AG08396 (cell line): ENCODE results near the gene PPP1R14B.

ENCODE experiments used
- DNase-seq: peaks from one replicate; pipeline ENCODE4 v3.0.0; 2012; ENCODE audit warnings: low spot score, mixed read lengths

PPP1R14B gene

GRCh38 chr11:64245797-64246620, 734 bp downstream of the PPP1R14B start:
- DNase-seq: peak; percentile 88

DNA sequence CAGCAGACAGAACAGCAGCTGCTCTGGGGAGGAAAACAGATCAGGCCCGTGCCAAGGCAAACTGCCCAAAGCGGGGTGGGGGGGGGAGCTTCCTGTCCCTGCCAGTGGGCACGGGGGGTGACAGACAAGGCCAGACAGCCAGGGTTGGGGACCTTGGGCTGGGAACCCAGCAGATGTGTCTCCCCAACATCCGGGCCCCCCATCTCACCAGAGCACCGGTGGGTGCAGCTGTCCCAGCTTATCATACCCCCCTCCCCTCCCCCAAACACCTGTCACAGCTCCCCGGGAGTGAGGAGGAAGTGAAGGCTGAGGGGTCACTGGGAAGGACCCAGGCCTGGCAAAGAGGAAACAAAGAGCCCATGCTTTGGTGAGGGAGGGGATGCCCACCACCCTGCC, 1.3 kb downstream of the PPP1R14B start:
- DNase-seq: no peak

- DNase-seq: no peak
Measured at GRCh38 chr11:64244966-64245365, 1.8 kb downstream of the PPP1R14B start.

DNA sequence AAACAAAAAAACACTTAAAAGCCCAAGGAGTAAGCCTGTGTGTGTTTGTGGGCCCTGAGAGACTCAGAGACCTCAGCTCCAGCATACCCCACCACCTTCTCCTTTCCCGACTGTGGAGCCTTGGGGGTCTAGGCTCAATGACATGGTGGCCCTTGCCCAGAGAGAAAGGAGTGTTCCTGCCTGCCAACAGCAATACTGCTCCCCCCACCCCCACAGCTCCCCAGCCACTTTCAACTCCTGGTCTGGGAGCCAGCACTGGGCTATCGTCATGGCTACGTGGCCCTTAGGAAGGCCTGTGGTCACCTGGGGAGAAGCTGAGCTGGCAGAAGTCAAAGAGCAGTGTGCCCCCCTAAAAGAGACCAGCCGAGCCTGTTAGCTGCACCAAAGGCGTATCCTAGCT, 2.6 kb downstream of the PPP1R14B start:
- DNase-seq: no peak

- no peak for DNase-seq
Measured at GRCh38 chr11:64243236-64243854, 3.4 kb downstream of the PPP1R14B start.

DNA sequence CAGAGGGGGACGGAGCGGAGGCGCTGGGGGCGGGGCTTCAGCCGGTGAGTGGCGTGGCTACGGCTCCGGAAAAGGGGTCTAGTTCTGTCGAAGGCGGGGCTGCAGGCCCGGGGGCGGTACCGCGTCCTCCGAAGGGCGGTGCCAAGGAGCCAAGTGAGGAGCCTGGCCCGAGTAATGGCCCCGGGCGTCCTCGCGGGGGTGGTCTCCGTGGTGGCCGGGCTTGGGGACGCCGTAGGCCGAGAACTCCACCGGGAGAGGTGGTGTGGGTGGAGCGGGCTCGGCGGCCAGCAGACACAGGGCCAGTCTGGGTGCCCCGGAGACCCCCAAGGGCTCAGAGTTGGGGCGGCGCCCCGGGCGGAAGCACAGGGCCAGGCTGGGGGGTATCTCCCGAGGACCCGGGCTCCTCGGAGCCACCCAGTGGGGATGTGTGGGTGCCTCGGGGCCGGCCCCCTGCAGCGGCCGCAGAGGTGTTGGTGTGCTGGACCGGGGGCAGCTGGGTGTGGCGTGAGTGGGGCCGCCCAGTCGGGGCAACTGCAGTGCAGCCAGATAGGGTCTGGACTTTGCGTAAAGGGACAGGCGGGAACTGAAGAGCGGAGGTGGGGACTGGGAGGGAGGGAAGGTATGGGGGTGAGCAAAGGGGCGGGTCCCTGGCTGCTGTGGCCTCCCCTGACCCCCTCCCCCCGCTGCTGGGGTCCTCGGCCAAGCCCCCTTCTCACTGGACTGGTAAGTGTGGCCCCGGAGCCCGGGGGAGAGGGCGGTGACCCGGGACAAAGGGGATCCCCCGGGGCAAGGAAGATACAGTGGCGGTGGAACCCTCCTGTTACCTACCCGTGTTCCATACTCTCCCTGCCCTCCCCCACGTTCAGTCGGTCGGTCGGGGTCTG, 5.0 kb downstream of the PPP1R14B start:
- DNase-seq: peak; percentile 41

DNA sequence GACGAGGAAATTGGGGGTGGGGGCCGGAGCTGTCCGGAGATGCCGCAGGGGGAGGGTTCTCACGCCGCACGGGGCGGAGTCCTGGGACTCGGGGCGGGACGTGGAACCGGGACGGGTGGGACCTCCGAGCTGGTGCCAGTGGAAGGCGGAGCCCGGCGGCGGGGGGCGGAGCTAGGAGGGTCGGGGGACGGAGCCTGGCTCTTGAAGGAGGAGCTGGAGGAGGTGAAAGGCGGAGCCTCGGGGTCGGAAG, 5.6 kb downstream of the PPP1R14B start:
- DNase-seq: peak; percentile 99

- peak; percentile 99 for DNase-seq
Measured at GRCh38 chr11:64240435-64241240, 6.1 kb downstream of the PPP1R14B start, which contains the start of gene FKBP2. Gene FKBP2 (plus strand): TSS chr11:64241095. CDS start chr11:64242388, 1,293 bp downstream.

- no peak for DNase-seq
Measured at GRCh38 chr11:64239662-64240434, 6.9 kb downstream of the PPP1R14B start.

GRCh38 chr11:64238999-64239398, 7.7 kb downstream of the PPP1R14B start:
- no peak for DNase-seq

DNA sequence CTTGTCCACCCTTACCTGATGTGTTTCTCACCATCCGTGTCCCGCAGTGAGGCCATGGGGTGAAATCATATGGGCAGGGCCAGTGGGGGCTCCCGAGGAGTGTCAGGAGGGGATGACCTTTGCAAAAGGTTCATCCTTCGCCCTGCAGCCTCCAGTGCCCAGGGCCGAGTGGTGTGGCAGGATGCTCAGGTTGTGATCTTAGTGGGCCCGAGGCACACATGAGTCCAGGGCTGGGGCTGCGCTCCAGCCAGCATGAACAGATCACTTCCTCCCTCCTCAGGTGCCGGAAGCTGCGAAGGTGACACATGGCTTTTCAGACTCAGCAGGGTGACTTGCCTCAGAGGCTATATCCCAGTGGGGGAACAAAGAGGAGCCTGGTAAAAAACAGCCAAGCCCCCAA, 8.7 kb downstream of the PPP1R14B start:
- no peak for DNase-seq

DNA sequence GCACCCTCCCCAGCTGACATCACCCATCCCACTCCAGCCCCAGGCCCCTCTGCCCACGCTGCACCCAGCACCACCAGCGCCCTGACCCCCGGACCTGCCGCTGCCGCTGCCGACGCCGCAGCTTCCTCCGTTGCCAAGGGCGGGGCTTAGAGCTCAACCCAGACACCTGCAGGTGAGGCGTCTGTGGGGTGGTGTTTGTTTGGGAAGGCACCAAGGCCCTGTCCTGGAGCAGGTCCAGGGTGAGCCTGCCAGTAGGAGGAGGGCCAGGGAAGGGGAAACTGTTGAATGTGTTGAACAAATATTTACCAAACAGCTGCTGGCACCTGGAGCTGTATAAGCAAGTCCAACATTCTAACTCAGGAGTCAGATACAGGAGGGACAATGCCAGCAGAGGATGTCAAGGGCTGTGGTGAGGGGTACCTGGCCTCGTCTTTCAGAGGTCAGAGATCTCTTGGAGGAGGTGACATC, 9.2 kb downstream of the PPP1R14B start:
- no peak for DNase-seq

- DNase-seq: no peak
Measured at GRCh38 chr11:64235437-64236161, 11.1 kb downstream of the PPP1R14B start.

DNA sequence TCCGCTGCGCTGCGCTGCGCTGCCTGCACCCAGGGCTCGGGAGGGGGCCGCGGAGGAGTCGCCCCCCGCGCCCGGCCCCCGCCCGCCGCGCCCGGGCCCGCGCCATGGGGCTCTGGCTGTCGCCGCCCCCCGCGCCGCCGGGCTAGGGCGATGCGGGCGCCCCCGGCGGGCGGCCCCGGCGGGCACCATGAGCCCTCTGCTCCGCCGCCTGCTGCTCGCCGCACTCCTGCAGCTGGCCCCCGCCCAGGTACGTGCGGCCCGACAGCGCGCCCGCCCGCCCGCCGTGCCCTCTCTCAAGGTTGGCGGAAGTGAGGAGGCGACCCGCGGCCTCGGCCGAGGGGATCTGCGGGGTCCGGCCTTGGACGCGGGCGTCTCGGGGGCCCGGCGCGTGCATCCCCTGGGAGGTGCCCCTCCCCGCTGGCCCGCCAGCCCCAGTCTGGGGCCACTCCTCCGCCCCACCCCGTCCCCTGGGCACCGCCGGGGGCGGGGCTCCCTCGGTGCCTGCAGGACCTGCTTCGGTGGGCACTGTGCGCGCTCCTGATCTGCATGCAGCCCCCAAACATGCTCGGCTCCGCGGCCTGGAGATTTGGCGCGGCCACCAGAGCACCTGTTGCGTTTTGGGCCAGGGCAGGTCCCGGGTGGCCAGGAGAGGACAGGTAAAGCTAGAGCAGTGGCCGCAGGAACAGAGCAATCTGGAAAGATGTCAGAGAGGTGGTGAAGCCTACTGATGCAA, 11.9 kb downstream of the PPP1R14B start:
- peak; percentile 53 for DNase-seq

DNA sequence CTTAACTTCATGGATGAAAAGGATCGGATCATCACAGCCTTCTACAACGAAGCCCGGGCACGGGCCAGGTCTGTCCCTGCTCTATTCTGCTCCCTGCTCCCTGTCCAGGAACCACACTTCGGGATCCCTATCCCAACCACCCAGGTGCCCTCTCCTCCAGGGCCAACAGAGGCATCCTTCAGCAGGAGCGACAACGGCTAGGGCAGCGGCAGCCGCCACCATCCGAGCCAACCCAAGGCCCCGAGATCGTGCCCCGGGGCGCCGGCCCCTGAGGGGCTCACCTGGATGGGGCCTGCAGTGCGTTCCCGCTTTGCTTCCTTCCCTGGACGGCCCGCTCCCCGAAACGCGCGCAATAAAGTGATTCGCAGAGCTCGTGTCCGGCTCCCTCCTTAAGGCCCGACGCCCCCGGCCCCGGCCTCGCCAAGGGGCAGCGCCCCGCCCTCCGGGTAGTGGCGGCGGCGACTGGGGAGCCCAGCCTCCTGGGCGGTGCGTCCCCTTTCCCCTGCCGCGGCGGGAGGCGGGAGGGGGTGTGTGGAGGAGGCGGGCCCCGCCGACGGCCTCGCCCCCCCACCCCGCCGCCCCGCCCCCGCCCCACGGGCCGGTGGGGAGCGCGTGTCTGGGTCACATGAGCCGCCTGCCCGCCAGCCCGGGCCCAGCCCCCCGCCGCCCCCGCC, 12.7 kb downstream of the PPP1R14B start, which contains the start of gene VEGFB:
TSS of gene VEGFB (plus strand) at position 672 of the 674 bp plus-strand sequence. CDS start 250 bp downstream, outside the sequence.
- DNase-seq: peak; percentile 84

DNA sequence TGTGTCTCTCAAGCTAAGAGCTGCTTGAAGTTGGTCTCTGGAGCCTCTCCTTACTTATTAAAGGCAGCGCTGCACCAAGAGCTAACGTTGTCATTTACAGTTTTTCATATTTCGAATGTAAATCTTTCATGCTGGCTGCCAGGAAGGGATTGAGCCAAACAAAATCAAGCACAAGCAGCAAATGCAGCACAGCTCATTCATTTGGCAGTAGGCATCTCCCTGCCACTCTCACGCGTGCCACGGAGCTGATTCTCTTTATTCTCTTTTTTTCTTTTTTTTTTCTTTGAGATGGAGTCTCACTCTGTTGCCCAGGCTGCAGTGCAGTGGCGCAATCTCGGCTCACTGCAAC, 13.8 kb downstream of the PPP1R14B start:
- DNase-seq: no peak

DNA sequence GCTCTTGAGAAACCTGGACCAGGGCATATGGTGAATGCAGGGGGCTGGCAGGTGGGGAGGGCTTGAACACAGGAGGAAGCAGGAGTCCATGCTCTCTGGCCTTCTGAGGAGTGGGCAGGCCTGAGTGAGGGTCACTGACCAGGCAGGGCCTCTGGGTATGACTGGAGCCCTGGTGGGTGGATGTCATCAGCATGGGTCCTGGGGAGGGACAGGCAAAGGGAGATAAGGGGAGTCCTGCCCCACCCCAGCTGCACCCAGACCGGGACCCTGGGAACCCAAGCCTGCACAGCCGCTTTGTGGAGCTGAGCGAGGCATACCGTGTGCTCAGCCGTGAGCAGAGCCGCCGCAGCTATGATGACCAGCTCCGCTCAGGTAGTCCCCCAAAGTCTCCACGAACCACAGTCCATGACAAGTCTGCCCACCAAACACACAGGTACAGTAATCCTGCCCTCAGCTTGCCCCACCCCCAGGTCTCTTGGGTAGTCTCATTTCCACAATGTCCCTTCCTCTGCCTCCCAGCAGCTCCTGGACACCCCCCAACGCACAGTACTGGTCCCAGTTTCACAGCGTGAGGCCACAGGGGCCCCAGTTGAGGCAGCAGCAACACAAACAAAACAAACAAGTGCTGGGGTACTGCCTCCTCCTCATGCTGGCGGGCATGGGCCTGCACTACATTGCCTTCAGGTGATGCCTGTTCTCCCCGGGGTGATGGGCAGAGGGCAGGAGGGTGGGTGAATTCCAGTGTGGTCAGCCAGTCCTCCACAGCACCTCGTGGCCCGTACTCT, 14.4 kb downstream of the PPP1R14B start:
- DNase-seq: no peak

GRCh38 chr11:64231546-64231945, 15.2 kb downstream of the PPP1R14B start:
- no peak for DNase-seq
